Measurements from ENCODE around the gene SULT1A2. TPM values are rescaled to one million over a fixed set of nuclear protein-coding genes. Genes with fewer than 3 reads are reported as not detected.

SULT1A2 gene
- not detected in 2 replicates for total RNA-seq

DNA sequence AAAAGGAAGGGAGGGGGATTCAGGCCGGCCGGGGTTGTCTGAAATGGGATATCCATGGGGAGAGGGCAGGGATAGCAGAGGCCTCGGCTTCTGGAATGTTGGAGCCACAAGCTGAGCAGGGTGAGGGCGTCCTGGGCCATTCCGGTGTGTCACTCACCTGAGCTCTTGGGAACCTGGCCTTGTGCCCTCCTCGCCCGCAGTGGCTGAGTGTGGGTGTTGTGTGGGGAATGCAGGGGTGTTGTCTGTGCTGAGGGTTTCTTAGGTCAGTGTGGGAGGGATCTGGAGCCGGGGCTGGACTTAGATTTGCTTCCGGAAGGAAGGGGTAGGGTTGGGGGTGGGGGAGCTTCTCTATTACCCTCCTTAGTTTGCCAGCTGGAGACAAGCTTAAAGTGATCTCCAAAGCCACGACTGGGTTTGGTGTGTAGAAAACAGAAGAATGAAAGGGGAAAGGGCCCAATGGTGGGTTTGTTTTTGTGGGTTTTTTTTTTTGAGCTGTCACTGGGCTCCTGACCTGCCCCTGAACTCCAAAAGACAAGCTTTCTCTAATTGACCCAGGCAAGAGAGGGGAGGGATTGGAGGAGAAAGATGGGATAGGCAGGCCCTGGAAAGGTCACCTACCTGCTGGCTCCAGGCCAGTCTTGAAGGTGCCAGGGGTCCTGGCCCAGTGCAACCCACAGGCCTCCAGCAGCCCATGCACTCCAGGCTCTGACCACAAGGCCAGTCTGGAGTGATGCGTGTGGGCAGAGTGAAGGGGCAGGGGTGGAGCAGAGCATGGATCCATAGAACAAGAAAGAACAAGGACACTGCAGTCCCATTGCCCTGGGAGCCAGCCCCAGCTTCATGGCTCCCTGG lies at the start of gene SULT1A2:
Gene SULT1A2 (minus strand): TSS at position 211 of the 852 bp plus-strand sequence. CDS start 1,120 bp downstream, outside the sequence.

DNA sequence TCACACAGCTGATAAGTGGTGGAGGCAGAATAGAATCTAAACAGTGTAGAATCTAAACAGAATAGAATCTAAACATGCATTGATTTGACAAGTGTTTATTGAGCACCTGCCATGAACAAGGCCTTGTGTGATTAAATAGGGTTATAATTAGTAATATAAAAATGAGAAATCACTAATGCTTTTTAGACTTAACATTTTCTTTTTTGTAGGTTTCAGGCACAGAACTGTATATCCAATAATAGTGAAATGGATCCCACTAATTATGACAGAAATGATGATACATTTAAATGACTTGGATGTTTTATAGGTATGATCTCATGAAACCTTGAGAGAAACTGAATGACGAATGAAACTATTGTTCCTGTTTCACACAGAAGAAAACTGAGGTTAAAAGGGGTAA lies 40.9 kb upstream of the SULT1A2 start, which contains the start of gene NPIPB8:
Gene NPIPB8 (plus strand): TSS at position 301 of the 400 bp plus-strand sequence. CDS start 296 bp downstream, outside the sequence.

DNA sequence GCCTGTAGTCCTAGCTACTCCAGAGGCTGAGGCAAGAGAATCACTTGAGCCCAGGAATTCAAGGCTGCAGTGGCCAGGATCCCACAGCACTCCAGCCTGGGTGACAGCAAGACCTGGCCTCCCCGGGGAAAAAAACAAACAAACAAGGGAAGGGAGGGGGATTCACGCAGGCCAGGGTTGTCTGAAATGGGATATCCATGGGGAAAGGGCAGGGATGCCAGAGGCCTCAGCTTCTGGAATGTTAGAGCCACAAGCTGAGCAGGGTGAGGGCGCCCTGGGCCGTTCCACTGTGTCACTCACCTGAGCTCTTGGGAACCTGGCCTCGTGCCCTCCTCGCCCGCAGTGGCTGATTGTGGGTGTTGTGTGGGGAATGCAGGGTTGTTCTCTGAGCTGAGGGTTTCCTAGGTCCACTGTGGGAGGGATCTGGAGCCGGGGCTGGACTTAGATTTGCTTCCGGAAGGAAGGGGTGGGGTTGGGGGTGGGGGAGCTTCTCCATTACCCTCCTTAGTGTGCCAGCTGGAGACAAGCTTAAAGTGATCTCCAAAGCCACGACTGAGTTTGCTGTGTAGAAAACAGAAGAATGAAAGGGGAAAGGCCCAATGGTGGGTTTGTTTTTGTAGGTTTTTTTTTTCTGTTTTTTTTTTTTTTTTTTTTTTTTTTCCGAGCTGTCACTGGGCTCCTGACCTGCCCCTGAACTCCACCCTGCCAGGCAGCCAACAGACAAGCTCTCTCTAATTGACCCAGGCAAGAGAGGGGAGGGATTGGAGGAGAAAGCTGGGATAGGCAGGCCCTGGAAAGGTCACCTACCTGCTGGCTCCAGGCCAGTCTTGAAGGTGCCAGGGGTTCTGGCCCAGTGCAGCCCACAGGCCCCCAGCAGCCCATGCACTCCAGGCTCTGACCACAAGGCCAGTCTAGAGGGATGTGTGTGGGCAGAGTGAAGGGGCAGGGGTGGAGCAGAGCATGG lies 13.1 kb upstream of the SULT1A2 start, which contains the start of gene SULT1A1:
Gene SULT1A1 (minus strand): TSS at position 414 of the 964 bp plus-strand sequence. CDS start 1,189 bp downstream, outside the sequence.

DNA sequence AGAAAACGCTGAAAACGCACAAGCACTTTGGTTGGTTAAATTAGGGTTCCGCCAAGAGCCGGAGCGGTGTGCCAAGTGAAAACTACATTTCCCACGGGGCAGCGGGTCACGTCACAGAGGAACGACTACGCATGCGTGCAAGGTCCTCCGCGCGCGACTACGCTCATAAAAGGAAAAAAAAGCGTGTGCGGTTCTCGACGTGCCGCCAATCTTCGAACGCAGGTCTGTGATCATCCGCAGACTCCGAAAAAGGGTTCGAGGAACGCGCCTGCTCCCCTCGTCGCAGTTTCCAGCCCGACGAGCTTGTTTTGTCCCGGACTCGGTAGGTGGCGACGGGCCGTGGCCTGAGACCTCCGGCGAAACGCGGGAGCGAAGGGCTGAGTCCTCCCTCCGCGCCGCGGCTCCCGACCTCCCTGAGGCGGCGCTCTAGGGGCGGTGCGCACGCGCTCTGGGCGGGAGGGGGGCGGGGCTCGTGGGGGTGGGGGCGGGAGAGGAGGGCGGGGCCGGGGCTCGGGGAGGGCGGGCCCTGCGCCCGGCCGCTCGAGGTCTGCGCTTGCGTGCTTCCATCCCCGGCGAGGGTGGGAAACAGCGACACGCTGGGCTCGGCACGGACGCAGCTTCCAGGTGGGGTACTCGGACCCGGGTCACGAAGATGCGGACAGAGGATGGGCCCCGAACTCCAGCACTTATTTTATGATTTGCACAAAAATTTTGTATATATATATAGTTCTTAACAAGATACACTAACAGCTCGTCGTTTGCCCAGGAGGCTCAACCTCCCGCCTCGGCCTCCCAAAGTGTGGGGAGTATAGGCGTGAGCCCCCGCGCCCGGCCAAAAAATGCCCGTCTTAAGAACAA lies 42.8 kb downstream of the SULT1A2 start, which contains the start of gene SGF29:
Gene SGF29 (plus strand): TSS at position 145 of the 858 bp plus-strand sequence. CDS start 27,150 bp downstream, outside the sequence.

Other genes starting within 250 kb of the SULT1A2 start
- gene NPIPB6, start 233.5 kb downstream of the SULT1A2 start, total RNA-seq: not detected in 2 replicates
- 37.6 and 48.9 TPM in 2 replicates for gene EIF3CL, start 193.2 kb downstream of the SULT1A2 start, total RNA-seq
- not detected in 2 replicates for gene NPIPB7, start 124.7 kb downstream of the SULT1A2 start, total RNA-seq
- 16.0 and 16.4 TPM in 2 replicates for gene CLN3, start 105.0 kb downstream of the SULT1A2 start, total RNA-seq
- not detected in 2 replicates for gene APOBR, start 102.4 kb downstream of the SULT1A2 start, total RNA-seq
- gene IL27, start 90.2 kb downstream of the SULT1A2 start, total RNA-seq: not detected in 2 replicates
- 25.2 and 49.5 TPM in 2 replicates for gene NUPR1, start 58.1 kb downstream of the SULT1A2 start, total RNA-seq
- gene SGF29, start 43.1 kb downstream of the SULT1A2 start, total RNA-seq: 8.8 and 8.9 TPM in 2 replicates
- gene SULT1A1, start 13.0 kb upstream of the SULT1A2 start, total RNA-seq: 0.16 and 0.61 TPM in 2 replicates
- not detected in 2 replicates for gene NPIPB8, start 41.0 kb upstream of the SULT1A2 start, total RNA-seq
- 56.1 and 69.3 TPM in 2 replicates for gene EIF3C, start 114.4 kb upstream of the SULT1A2 start, total RNA-seq
- gene NPIPB9, start 154.7 kb upstream of the SULT1A2 start, total RNA-seq: 2.7 and 4.4 TPM in 2 replicates
- gene ATXN2L, start 225.9 kb upstream of the SULT1A2 start, total RNA-seq: 51.1 and 61.3 TPM in 2 replicates
- 73.0 and 74.9 TPM in 2 replicates for gene TUFM, start 249.3 kb upstream of the SULT1A2 start, total RNA-seq

Data from hair follicle dermal papilla cell (primary cell).